Dermis microvascular lymphatic vessel endothelial cell (primary cell): ENCODE results near the gene KIRREL2. TPM values are rescaled to one million over a fixed set of nuclear protein-coding genes. Genes with fewer than 3 reads are reported as not detected.
"Not testable (repeated sequence)": the region's sequence is repeated elsewhere in the genome, so short reads cannot be mapped to it uniquely, and the experiment has no call there.

Experiments used
- DNase-seq, 2 donors: peaks; one replicate each; pipeline versions ENCODE4 v3.0.0 to v3.0.0-alpha.2; 2010; ENCODE audit warnings: low read depth in 2 of 2
- total RNA-seq: library from RNA; depleted of rRNA; stranded (reverse); fragments of >200 nt; gene quantifications from 2 replicates; pipeline ENCODE4 v1.2.1, GENCODE V29; 2014

Gene KIRREL2
- total RNA-seq, 1 donor from 2014 or later: not detected

- peak in 1 of 2 donors; percentile 80 for DNase-seq
Measured at GRCh38 chr19:35869327-35870123, 12.8 kb downstream of the KIRREL2 start.

DNA sequence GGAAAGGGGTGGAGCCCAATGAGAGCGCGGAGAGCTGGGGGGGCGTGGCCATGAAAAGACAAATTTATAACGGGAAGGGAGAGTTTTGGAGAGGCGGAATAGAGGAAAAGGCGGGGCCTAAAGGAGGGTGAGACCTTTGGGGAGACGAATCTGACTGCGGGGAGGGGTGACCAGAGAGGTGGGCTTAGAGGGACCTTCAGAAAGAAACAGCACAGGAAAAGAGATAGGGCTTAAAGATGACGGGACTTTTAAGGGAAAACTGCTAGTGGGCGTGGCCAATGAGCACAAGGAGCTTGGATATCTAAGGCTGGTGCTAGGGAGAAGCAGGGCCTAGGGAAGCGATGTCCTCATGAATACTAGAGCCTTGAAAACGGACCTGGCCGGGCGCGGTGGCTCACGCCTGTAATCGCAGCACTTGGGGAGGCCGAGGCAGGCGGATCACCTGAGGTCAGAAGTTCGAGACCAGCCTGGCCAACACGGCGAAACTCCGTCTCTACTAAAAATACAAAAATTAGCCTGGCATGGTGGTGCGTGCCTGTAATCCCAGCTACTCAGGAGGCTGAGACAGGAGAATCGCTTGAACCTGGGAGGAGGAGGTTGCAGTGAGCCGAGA is 13.5 kb downstream of the KIRREL2 start:
- not testable (repeated sequence) for DNase-seq

GRCh38 chr19:35870798-35871197 is 14.1 kb downstream of the KIRREL2 start:
- no peak for DNase-seq

DNA sequence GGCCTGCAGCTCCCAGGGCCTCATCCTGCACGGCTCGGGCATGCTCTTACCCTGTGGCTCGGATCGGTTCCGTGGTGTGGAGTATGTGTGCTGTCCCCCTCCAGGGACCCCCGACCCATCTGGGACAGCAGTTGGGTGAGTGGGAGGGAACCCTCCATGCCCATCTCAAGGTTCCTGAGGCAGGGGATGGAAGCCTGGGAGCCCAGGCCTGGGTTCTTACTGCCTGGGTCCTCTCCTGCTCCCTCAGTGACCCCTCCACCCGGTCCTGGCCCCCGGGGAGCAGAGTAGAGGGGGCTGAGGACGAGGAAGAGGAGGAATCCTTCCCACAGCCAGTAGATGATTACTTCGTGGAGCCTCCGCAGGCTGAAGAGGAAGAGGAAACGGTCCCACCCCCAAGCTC is 14.9 kb downstream of the KIRREL2 start:
- no peak for DNase-seq

- no peak for DNase-seq
Measured at GRCh38 chr19:35872180-35872579, 15.5 kb downstream of the KIRREL2 start.

DNA sequence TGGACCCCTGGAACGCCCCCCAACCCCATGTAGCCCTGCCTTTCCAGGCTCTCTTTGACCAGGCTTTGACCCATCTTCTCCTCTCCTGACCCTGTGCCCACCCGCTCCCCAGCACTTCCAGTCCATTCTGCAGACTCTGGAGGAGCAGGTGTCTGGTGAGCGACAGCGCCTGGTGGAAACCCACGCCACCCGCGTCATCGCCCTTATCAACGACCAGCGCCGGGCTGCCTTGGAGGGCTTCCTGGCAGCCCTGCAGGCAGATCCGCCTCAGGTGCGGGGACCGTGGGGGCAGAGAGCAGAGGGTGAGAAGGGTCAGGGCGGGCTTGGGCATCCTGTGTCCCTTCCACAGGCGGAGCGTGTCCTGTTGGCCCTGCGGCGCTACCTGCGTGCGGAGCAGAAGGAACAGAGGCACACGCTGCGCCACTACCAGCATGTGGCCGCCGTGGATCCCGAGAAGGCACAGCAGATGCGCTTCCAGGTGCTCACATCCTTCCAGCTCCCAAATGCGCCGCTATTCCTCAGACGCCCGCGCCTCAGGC is 17.8 kb downstream of the KIRREL2 start:
- no peak for DNase-seq

DNA sequence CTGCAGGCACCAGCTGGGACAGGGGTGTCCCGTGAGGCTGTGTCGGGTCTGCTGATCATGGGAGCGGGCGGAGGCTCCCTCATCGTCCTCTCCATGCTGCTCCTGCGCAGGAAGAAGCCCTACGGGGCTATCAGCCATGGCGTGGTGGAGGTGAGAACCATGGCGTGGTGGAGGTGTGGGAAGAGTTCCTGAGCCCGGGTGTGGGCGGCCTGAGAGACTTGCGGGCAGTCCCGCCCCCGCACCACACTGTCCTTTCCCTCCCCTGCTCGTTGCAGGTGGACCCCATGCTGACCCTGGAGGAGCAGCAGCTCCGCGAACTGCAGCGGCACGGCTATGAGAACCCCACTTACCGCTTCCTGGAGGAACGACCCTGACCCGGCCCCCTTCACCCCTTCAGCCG is 22.4 kb downstream of the KIRREL2 start:
- DNase-seq: no peak

DNA sequence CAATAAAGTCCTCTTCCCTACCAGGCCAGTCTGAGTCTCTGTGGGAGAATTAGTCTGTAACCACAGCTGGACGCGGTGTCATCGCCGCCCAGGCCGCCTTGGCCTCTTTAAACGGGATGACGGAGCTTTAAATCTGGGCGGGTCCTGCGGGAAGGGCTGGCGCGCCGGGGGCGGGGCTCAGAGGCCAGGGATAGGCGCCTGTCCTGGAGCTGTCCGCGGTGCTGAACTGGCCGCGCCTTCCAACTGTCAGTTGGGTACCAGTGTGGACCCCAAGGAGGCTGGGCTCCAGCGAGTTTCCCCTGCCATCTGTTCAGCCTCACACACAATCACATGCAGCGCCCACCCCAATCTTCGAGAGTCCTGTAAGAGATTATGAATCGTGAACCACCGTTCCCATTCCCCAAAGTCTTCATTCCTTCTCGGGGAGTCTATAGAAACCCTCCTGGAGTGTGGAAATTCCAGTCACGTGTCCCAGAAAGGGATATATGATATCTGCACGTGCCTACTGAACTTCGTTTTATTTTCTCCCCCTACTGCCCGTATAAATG is 23.1 kb downstream of the KIRREL2 start:
- DNase-seq: peak; percentile 63 to 85

DNA sequence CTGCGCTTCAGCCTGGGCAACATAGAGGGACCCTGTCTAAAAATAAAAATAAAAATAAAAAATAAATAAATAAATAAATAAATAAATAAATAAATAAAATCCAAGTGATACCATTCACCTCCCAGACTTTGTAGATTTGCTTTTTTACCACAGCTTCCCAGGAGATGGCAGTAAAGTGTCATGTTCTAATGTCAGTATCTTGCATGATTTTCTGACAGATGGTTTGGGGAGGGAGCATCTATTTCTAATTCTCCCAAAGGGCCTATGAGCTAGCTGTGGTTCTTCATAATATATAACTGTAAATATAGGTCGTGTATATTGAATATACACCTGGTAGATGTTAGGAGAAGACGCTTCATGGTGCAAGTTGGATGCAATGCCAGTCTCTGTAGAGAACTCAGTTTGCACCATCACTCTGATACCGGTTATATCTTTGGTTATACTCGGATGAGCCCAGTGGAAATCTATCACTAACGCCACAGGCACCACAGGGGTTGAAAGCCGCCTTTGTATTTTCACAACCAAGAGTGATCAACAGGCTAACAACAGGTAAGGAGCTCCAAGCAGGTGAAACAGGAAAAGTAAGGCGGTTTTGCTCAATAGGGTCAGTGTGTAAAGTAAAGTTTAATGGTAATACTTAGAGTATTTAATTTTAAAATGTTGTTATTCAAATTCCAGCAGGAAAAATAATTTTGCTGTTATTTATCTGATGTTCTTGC is 25.6 kb downstream of the KIRREL2 start:
- peak; percentile 79 for DNase-seq

DNA sequence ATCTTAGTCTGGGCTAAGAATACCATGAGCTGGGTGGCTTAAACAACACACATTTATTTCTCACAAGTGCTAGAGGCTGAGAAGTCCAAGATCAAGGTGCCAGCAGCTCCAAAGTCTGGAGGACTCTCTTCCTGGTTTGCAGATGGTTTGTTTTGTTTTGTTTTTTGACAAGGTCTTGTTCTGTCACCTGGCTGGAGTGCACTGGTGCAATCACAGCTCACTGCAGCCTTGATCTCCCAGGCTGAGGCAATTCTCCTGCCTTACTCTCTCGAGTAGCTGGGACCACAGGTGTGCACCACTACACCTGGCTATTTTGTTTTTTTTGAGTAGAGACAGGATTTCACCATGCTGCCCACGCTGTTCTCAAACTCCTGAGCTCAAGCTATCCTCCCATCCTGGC is 27.2 kb downstream of the KIRREL2 start:
- no peak for DNase-seq

GRCh38 chr19:35885225-35885738 is 28.6 kb downstream of the KIRREL2 start:
- no peak for DNase-seq

DNA sequence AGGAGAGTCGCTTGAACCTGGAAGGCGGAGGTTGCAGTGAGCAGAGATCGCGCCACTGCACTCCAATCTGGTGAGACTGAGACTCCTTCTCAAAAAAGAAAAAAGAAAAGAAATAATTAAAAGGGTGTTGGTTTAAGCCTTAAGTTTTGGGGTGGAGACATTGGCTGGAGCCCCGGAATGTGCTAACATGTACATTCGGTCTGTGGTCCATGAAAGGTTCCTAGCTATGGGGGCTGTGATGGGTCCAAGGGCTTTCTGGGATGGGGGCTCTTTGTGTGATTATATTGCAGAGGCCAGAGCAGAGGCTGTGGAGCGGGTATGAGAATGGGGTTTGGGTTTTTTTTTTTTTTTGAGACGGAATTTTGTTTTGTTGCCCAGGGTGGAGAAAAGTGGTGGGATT is 29.2 kb downstream of the KIRREL2 start:
- no peak for DNase-seq

DNA sequence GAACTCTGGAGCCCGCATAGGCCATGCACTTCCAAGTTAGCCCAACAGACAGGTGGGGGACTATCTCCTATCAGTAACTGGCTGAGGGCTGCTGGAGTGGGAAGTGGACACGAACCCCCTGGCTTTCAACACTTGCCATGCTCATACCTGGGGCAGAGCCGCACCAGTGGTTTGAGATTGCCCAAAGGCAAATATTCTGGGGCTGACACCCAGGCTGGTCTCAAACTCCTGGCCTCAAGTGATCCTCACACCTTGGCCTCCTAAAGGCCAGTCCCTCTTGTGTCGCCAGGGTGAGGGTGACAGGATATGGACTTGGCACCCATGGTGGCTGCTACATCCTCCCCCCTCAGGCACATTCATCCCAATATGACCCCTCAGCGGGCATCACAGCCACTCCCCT is 30.5 kb downstream of the KIRREL2 start:
- DNase-seq: no peak

- DNase-seq: no peak
Measured at GRCh38 chr19:35888398-35888797, 31.7 kb downstream of the KIRREL2 start.

GRCh38 chr19:35889370-35890112 is 32.8 kb downstream of the KIRREL2 start:
- no peak for DNase-seq

DNA sequence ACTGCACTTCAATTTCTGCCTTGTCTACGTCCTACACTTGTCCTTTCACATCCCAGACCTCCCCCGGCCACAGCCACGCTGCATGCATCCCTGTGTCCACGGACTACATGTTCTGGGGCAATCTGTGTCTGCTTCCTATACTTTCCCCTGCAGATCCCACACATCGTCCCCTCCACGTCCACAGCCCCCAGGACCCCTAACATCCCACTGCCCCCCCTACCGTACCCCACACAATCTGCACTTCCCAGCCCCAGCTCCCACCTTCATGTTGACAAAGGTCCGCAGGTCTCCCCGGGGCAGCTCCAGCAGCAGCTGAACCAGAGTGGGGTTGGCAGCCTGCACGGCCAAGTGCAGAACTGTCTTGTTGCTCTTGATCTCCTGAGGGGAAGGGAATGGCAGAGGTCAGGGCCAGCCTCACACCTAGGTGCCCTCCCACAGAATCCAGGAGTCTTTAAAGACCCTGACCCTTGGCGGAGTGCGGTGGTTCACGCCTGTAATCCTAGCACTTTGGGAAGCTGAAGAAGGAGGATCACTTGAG is 33.5 kb downstream of the KIRREL2 start:
- DNase-seq: no peak

DNA sequence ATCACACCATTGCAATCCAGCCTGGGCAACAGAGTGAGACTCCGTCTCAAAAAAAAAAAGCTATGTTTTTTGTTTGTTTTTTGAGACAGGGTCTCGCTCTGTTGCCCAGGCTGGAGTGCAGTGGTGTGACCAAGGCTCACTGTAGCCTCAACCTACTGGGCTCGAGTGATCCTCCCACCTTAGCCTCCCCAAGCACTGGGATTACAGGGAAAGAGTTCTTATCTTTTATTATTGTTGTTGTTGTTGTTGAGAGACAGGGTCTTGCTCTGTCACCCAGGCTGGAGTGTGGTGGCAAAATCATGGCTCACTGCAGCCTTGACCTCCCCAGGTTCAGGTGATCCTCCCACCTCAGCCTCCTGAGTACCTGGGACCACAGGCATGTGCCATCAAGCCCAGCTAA is 35.1 kb downstream of the KIRREL2 start:
- DNase-seq: not testable (repeated sequence)

- DNase-seq: no peak
Measured at GRCh38 chr19:35894342-35894741, 37.6 kb downstream of the KIRREL2 start.

GRCh38 chr19:35895911-35896642 is 39.4 kb downstream of the KIRREL2 start:
- DNase-seq: no peak

DNA sequence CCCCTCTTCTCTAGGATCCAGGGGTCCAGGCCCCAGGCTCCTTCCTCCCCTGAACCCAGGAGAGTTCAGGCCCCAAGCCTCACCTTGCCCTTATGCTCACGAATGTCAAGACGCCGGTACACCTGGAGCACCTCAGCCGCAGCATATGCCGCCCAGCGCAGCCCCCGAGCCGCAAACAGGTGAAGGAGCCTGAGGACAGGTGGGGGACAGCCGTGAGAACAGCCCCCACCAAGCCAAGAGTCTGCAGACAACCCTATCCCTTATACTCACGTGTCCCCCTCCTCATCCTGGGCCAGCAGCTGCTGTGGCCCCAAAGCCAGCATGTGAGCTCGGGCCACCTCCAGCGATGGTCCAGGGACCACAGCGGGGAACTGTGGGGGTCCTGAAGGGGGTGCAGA is 39.9 kb downstream of the KIRREL2 start:
- DNase-seq: no peak
